ENCODE measurements around the gene COPRS.
"Not testable (repeated sequence)": the region's sequence is repeated elsewhere in the genome, so short reads cannot be mapped to it uniquely, and the experiment has no call there.

COPRS gene

GRCh38 chr17:31843070-31843745 lies 15.8 kb downstream of the COPRS start:
- no peak for FAIRE-seq

- no peak for FAIRE-seq
Observed at GRCh38 chr17:31842195-31843069, 16.6 kb downstream of the COPRS start.

GRCh38 chr17:31841850-31842194 lies 17.2 kb downstream of the COPRS start:
- no peak for FAIRE-seq

- no peak for FAIRE-seq
Observed at GRCh38 chr17:31838636-31839225, 20.3 kb downstream of the COPRS start.

- FAIRE-seq, result no peak
Observed at GRCh38 chr17:31835984-31836383, 23.1 kb downstream of the COPRS start.

GRCh38 chr17:31834448-31834847 lies 24.6 kb downstream of the COPRS start:
- FAIRE-seq, result no peak

- no peak for FAIRE-seq
Observed at GRCh38 chr17:31832746-31833145, 26.3 kb downstream of the COPRS start.

- no peak for FAIRE-seq
Observed at GRCh38 chr17:31830971-31831858, 27.8 kb downstream of the COPRS start.

- FAIRE-seq, result peak; percentile 81
Observed at GRCh38 chr17:31829649-31830048, 29.4 kb downstream of the COPRS start.

- not testable (repeated sequence) for FAIRE-seq
Observed at GRCh38 chr17:31828955-31829354, 30.1 kb downstream of the COPRS start.

GRCh38 chr17:31825961-31826691 lies 32.9 kb downstream of the COPRS start:
- no peak for FAIRE-seq

- FAIRE-seq, result no peak
Observed at GRCh38 chr17:31824766-31825360, 34.2 kb downstream of the COPRS start.

- FAIRE-seq, result no peak
Observed at GRCh38 chr17:31823014-31823413, 36.0 kb downstream of the COPRS start.

GRCh38 chr17:31820691-31821435 lies 38.2 kb downstream of the COPRS start:
- no peak for FAIRE-seq

GRCh38 chr17:31819578-31819977 lies 39.5 kb downstream of the COPRS start:
- FAIRE-seq, result no peak

GRCh38 chr17:31818863-31819262 lies 40.2 kb downstream of the COPRS start:
- not testable (repeated sequence) for FAIRE-seq

- no peak for FAIRE-seq
Observed at GRCh38 chr17:31815212-31815730, 43.8 kb downstream of the COPRS start.

- FAIRE-seq, result no peak
Observed at GRCh38 chr17:31811101-31811500, 47.9 kb downstream of the COPRS start.

GRCh38 chr17:31809876-31810275 lies 49.2 kb downstream of the COPRS start:
- FAIRE-seq, result not testable (repeated sequence)

GRCh38 chr17:31808521-31809050 lies 50.5 kb downstream of the COPRS start:
- FAIRE-seq, result no peak
